HepG2 (cell line): ENCODE data around the gene STBD1. TPM values are rescaled to one million over a fixed set of nuclear protein-coding genes. Genes with fewer than 3 reads are reported as not detected.

ENCODE experiments used
- ATF7-NPFF ChIP-seq: sonication (generic); formaldehyde crosslinking; IDR thresholded peaks from 2 replicates; pipeline ENCODE4 v1.8.1; 2023; ENCODE audit warnings: mild to moderate bottlenecking, low read depth, missing genetic modification reagents, moderate library complexity
- BCL3 ChIP-seq: sonication (generic); formaldehyde crosslinking; IDR thresholded peaks from 2 replicates; pipeline ENCODE4 v1.5.1; 2020; ENCODE audit warnings: mild to moderate bottlenecking, missing genetic modification reagents, moderate library complexity
- CCDC6 ChIP-seq: sonication (generic); formaldehyde crosslinking; IDR thresholded peaks from 2 replicates; pipeline ENCODE4 v1.8.1; 2022; ENCODE audit warnings: mild to moderate bottlenecking, missing genetic modification reagents, moderate library complexity
- CHD2 ChIP-seq: IDR thresholded peaks from 2 replicates; pipeline ENCODE4 v1.6.1; 2011; ENCODE audit warnings: low read depth, low read length, improper control_type of control experiment
- FOXA1 ChIP-seq, 2 experiments: fragments of 450-650 bp in 1 of 2; sonication (generic) in 1 of 2; formaldehyde crosslinking in 1 of 2; IDR thresholded peaks; 2 replicates each; pipeline versions ENCODE4 v1.4.0 to v1.6.1; 2016 to 2020; ENCODE audit warnings: missing genetic modification reagents in 1 of 2
- HOXA5 ChIP-seq: sonication (generic); formaldehyde crosslinking; IDR thresholded peaks from 2 replicates; pipeline ENCODE4 v1.4.0; 2020; ENCODE audit warnings: missing genetic modification reagents
- IRX3 ChIP-seq: sonication (generic); formaldehyde crosslinking; IDR thresholded peaks from 2 replicates; pipeline ENCODE4 v1.8.1; 2023; ENCODE audit warnings: mild to moderate bottlenecking, low read depth, missing genetic modification reagents, borderline replicate concordance
- KDM1A ChIP-seq: IDR thresholded peaks from 2 replicates; pipeline ENCODE4 v1.6.1; 2016; ENCODE audit warnings: missing compliant biosample characterization
- MAF1 ChIP-seq: sonication (generic); formaldehyde crosslinking; IDR thresholded peaks from 2 replicates; pipeline ENCODE4 v1.5.0; 2020; ENCODE audit warnings: missing genetic modification reagents, borderline replicate concordance
- MEF2D ChIP-seq: sonication (generic); formaldehyde crosslinking; IDR thresholded peaks from 2 replicates; pipeline ENCODE4 v1.5.1; 2020; ENCODE audit warnings: mild to moderate bottlenecking, missing genetic modification reagents
- MXD1 ChIP-seq: sonication (generic); formaldehyde crosslinking; IDR thresholded peaks from 2 replicates; pipeline ENCODE4 v1.4.0; 2020; ENCODE audit warnings: mild to moderate bottlenecking, missing genetic modification reagents
- MYC ChIP-seq: sonication (generic); formaldehyde crosslinking; IDR thresholded peaks from 2 replicates; pipeline ENCODE4 v1.9.0; 2021; ENCODE audit warnings: missing genetic modification reagents, borderline replicate concordance
- RARG ChIP-seq: sonication (generic); formaldehyde crosslinking; IDR thresholded peaks from 2 replicates; pipeline ENCODE4 v1.4.0; 2020; ENCODE audit warnings: low read depth, mild to moderate bottlenecking, missing genetic modification reagents
- RBFOX2 ChIP-seq: fragments of 200-400 bp; formaldehyde crosslinking; IDR thresholded peaks from 2 replicates; pipeline ENCODE4 v1.6.1; 2017; ENCODE audit warnings: low read depth, mild to moderate bottlenecking, low read length
- RELA ChIP-seq: sonication (generic); formaldehyde crosslinking; IDR thresholded peaks from 2 replicates; pipeline ENCODE4 v1.4.0; 2020; ENCODE audit warnings: missing genetic modification reagents
- SRSF9 ChIP-seq: fragments of 200-400 bp; formaldehyde crosslinking; IDR thresholded peaks from 2 replicates; pipeline ENCODE4 v1.6.1; 2018; ENCODE audit warnings: borderline replicate concordance, mild to moderate bottlenecking, low read depth, low read length; ENCODE audit not compliant: insufficient read depth, poor library complexity, severe bottlenecking
- SYNCRIP ChIP-seq: fragments of 200-400 bp; formaldehyde crosslinking; IDR thresholded peaks from 2 replicates; pipeline ENCODE4 v1.6.1; 2018; ENCODE audit warnings: mild to moderate bottlenecking, low read depth, low read length; ENCODE audit not compliant: insufficient read depth
- TBX3 ChIP-seq: fragments of 450-650 bp; IDR thresholded peaks from 2 replicates; pipeline ENCODE4 v1.6.1; 2017; ENCODE audit warnings: antibody characterized with exemption, mild to moderate bottlenecking, inconsistent platforms, borderline replicate concordance
- ZFP82 ChIP-seq: sonication (generic); formaldehyde crosslinking; IDR thresholded peaks from 2 replicates; pipeline ENCODE4 v1.5.1; 2020; ENCODE audit warnings: mild to moderate bottlenecking, missing genetic modification reagents, borderline replicate concordance
- ZMAT3 ChIP-seq: sonication (generic); formaldehyde crosslinking; conservative IDR thresholded peaks from 2 replicates; pipeline ENCODE4 v1.7.0; 2021; ENCODE audit warnings: missing genetic modification reagents
- ZNF256 ChIP-seq: sonication (generic); formaldehyde crosslinking; conservative IDR thresholded peaks from 2 replicates; pipeline ENCODE4 v1.4.0; 2020; ENCODE audit warnings: missing genetic modification reagents
- ZNF343 ChIP-seq: sonication (generic); formaldehyde crosslinking; IDR thresholded peaks from 2 replicates; pipeline ENCODE4 v1.4.0; 2020; ENCODE audit warnings: mild to moderate bottlenecking, missing genetic modification reagents
- ZNF512B ChIP-seq: sonication (generic); formaldehyde crosslinking; IDR thresholded peaks from 2 replicates; pipeline ENCODE4 v1.5.1; 2020; ENCODE audit warnings: missing genetic modification reagents, mild to moderate bottlenecking, borderline replicate concordance
- ZNF530 ChIP-seq: sonication (generic); formaldehyde crosslinking; IDR thresholded peaks from 2 replicates; pipeline ENCODE4 v1.5.0; 2020; ENCODE audit warnings: low read depth, mild to moderate bottlenecking, missing genetic modification reagents
- ZNF546 ChIP-seq: sonication (generic); formaldehyde crosslinking; conservative IDR thresholded peaks from 2 replicates; pipeline ENCODE4 v1.8.1; 2023; ENCODE audit warnings: mild to moderate bottlenecking, missing genetic modification reagents
- ZNF607 ChIP-seq: sonication (generic); formaldehyde crosslinking; IDR thresholded peaks from 2 replicates; pipeline ENCODE4 v1.5.1; 2020; ENCODE audit warnings: missing genetic modification reagents, mild to moderate bottlenecking, borderline replicate concordance
- polyA plus RNA-seq, 8 experiments: library from polyadenylated mRNA; depleted of rRNA in 3 of 8; stranded (reverse) in 7 of 8; unstranded in 1 of 8; fragments of >200 nt; fragmentation: Illumina TruSeq in 4 of 8; extraction: Trizol in 4 of 8; gene quantifications; 2 replicates each; pipeline versions ENCODE4 v1.2.1 to v1.2.3, GENCODE V29; 2011 to 2016; ENCODE audit warnings: low read depth in 4 of 8, missing spikeins in 1 of 8, mixed read lengths in 1 of 8; ENCODE audit not compliant: insufficient read depth in 1 of 8
- total RNA-seq, 5 experiments: library from RNA; depleted of rRNA; stranded (reverse); fragments of >200 nt; fragmentation: Illumina TruSeq; extraction: Trizol; gene quantifications; 2 replicates each; pipeline ENCODE4 v1.2.3, GENCODE V29; 2016; ENCODE audit warnings: low read depth in 1 of 5
- TF ChIP-seq, protein P1 (sequence below): sonication (generic); formaldehyde crosslinking; IDR thresholded peaks from 2 replicates; pipeline ENCODE4 v1.4.0; 2020; ENCODE audit warnings: missing genetic modification reagents, borderline replicate concordance

Gene STBD1
- total and polyA plus RNA-seq, 2 of the 13 experiments (the other 11 are each of a cell fraction or from before 2014, with no cell fraction given) = 2.8 to 4.3 TPM

GRCh38 chr4:76308548-76308947 is 2.0 kb downstream of the STBD1 start (continued):
- no peak for TF ChIP-seq MEF2D (CRISPR knock-in tag)
- TF ChIP-seq, protein P1, sequence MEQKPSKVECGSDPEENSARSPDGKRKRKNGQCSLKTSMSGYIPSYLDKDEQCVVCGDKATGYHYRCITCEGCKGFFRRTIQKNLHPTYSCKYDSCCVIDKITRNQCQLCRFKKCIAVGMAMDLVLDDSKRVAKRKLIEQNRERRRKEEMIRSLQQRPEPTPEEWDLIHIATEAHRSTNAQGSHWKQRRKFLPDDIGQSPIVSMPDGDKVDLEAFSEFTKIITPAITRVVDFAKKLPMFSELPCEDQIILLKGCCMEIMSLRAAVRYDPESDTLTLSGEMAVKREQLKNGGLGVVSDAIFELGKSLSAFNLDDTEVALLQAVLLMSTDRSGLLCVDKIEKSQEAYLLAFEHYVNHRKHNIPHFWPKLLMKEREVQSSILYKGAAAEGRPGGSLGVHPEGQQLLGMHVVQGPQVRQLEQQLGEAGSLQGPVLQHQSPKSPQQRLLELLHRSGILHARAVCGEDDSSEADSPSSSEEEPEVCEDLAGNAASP (CRISPR knock-in tag) = no peak
- no peak for TF ChIP-seq IRX3
- no peak for TF ChIP-seq ZFP82
- TF ChIP-seq KDM1A (CRISPR knock-in tag) = no peak
- TF ChIP-seq CHD2 = no peak
- TF ChIP-seq MAF1 = no peak
- no peak for TF ChIP-seq BCL3 (CRISPR knock-in tag)
- no peak for TF ChIP-seq ATF7-NPFF (CRISPR knock-in tag)
- TF ChIP-seq TBX3 = no peak
- no peak for TF ChIP-seq SRSF9
- TF ChIP-seq ZMAT3 (CRISPR knock-in tag) = no peak
- no peak for TF ChIP-seq ZNF546 (CRISPR knock-in tag)
- TF ChIP-seq ZNF607 (CRISPR knock-in tag) = no peak
- TF ChIP-seq ZNF343 (CRISPR knock-in tag) = no peak
- no peak for TF ChIP-seq ZNF530 (CRISPR knock-in tag)
- no peak for TF ChIP-seq HOXA5
- TF ChIP-seq ZNF512B = no peak
- no peak for TF ChIP-seq RBFOX2
- TF ChIP-seq FOXA1 (IDR thresholded peaks at IDR 0.05) = no peak
- TF ChIP-seq FOXA1 (CRISPR knock-in tag; IDR thresholded peaks at IDR 0.05) = no peak
- no peak for TF ChIP-seq CCDC6 (CRISPR knock-in tag)
- no peak for TF ChIP-seq ZNF256
- no peak for TF ChIP-seq SYNCRIP
- TF ChIP-seq RELA (CRISPR knock-in tag) = no peak
- no peak for TF ChIP-seq RARG
- no peak for TF ChIP-seq MXD1 (CRISPR knock-in tag)
- no peak for TF ChIP-seq MYC (CRISPR knock-in tag)
